Activated CD8-positive, alpha-beta memory T cell treated with anti-CD3 and anti-CD28 coated beads for 24 hours (primary cell): ENCODE measurements around the gene TGFBR3L.
A peak's percentile ranks its signal among the peaks of the same experiment; 100 is the strongest.
"Not testable (repeated sequence)": the region's sequence is repeated elsewhere in the genome, so short reads cannot be mapped to it uniquely, and the experiment has no call there.

Experiments used
- DNase-seq: peaks from one replicate; pipeline ENCODE4 v3.0.0-alpha.2; 2020

TGFBR3L gene

GRCh38 chr19:7881910-7882309 is 32.7 kb upstream of the TGFBR3L start:
- no peak for DNase-seq

DNA sequence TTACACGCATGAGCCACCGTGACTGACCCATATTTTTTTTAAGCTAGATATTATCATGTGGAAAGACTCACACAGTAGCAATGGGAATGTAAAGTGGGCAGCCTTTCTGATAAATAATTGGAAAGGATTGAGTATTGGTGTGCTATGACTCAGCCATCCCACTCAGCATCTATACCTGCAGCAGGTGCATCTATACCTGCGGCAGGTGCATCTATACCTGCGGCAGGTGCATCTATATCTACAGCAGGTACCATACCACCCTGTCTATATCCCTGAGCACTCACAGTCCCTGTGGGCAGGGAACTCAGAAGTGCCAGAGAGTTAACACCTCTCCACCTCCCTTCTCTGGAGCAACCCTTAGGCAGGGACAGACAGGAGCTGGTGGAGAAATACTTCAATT is 31.5 kb upstream of the TGFBR3L start:
- DNase-seq = no peak

DNA sequence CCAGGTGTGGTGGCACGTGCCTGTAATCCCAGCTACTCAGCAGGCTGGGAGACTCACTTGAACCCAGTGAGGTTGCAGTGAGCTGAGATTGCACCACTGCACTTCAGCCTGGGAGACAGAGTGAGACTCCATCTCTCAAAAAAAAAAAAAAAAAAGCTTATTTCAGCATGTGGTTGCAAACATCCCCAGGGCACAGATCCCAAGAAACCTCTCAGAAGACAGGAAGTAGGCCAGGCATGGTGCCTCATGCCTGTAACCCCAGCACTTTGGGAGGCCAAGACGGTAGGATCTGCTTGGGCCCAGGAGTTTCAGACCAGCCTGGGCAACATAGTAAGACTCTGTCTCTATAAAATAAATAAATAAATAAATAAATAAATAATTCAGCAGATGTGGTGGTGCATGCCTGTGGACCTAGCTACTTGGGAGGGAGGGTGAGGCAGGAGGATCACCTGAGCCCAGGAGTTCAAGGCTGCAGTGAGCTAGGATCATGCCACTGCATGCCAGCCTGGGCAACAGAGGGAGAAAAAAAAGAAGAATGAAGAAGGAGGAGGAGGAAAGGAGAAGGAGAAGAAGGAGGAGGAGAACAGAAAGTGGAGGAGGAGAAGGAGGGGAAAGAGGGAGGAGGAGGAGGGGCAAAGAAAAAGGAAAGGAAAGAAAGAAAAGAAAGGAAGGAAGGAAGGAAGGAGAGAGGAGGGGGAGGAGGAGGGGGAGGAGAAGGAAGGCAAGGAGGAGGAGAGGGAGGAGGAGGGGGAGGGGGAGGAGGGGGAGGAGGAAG is 30.6 kb upstream of the TGFBR3L start:
- no peak for DNase-seq

GRCh38 chr19:7885818-7886217 is 28.8 kb upstream of the TGFBR3L start:
- DNase-seq = no peak

DNA sequence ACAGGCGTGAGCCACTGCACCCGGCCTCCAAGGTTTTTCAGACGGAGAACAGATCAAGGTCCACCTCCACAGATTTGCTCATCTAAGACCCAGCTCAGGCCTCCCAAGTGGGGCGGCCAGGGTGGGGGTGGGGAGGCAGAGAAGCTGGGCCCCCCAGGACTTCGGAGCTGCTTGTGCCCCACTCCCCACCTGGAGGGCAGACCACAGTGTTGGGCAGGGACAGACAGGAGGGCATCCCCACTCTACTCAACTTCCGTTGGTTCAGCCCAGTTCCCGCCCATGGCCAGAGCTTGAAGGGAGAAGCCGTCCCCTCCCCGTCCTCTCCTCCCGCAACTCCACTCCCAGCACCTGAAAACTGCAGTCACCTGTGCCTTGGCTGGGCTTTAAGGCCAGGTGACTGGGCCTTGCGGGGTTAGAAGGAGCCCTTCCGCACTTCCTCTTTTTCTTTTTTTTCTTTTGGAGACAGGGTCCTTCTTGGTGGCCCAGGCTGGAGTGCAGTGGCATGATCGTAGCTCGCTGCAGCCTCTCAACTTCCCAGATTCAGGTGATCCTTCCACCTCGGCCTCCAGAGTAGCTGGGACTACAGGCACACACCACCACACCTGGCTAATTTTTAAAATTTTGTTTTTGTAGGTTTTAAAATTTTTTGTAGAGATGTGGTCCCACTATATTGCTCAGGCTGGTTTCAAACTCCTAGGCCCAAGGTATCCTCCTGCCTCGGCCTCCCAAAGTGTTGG is 27.1 kb upstream of the TGFBR3L start:
- DNase-seq = no peak

- no peak for DNase-seq
Measured at GRCh38 chr19:7888145-7888825, 26.3 kb upstream of the TGFBR3L start, which contains the start of gene LRRC8E. TSS of gene LRRC8E (plus strand) at chr19:7888510. CDS start at chr19:7895604, 7,094 bp downstream.

- no peak for DNase-seq
Measured at GRCh38 chr19:7888826-7889217, 25.8 kb upstream of the TGFBR3L start.

DNA sequence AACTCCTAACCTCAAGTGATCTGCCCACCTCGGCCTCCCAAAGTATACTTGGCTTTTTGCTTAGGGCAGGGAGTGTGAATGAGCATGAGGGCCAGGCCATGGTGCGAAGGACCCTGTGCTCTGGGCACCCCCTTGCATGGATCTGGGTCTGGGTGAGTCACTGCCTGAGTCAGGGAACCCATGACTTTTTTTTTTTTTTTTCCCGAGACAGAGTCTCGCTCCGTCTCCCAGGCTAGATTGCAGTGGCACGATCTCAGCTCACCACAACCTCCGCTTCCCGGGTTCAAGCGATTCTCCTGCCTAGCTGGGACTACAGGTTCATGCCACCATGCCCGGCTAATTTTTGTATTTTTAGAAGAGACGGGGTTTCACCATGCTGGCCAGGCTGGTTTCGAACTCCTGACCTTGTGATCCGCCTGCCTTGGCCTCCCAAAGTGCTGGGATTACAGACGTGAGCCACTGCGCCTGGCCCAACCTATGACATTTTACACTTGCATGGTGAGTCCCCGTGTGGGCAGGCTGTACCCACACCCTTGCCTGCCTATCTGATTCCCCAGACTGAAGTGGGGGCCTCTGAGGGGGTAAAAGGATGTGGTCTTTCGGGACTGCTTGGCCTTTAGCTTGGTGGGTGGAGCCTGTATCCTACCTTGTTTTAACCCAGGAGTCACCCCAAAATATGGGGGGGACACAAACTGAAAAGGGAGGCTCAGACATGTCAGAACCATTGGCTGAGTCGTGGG is 21.1 kb upstream of the TGFBR3L start:
- DNase-seq = not testable (repeated sequence)

DNA sequence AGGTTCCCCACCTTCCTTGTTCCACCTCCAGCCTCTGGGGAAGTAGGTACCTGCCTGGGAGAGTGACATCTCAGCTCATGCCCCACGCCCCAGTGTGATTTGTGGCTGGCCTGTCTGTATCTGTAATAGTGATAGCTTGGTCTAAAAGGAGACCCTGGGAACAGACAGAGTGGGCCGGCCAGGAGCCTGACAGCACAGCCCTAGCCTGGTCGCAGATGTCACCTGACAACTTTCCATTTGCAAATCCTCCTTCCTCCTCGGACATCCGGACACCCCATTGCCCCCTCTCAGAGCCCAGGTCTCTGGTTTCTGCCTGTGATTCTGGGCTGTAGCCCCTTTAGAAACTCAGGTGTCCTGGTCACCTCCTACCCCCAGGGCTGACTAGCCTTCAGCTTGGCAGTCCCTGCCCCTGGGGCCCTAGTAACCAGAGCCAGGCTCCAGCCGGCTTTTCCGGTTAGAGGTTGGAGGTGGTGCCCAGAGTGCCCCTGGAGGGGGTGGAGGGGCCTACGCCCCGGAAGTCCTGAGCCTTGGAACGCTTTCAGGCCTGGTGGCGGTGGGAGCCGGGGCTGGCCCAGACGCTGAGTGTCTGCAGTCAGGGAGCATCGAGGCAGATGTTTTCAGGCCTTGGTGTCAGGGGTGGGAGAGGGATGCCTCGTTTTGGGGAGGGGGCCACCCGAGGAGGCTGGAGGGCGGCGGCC is 19.9 kb upstream of the TGFBR3L start:
- DNase-seq = no peak

- no peak for DNase-seq
Measured at GRCh38 chr19:7895565-7895964, 19.1 kb upstream of the TGFBR3L start.

DNA sequence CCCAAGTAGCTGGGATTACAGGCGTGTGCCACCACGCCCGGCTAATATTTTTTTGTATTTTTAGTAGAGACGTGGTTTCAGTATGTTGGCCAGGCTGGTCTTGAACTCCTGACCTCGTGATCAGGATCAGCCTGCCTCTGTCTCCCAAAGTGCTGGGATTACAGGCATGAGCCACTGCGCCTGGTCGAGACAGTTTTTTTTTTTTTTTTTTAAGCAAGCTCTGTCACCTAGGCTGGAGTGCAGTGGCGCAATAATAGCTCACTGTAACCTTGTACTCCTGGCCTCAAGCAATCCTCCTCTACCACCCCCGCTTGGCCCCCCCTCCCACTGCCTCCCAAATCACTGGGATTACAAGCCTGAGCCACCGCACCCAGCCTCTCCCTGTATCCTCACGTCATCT is 17.3 kb upstream of the TGFBR3L start:
- DNase-seq = no peak

DNA sequence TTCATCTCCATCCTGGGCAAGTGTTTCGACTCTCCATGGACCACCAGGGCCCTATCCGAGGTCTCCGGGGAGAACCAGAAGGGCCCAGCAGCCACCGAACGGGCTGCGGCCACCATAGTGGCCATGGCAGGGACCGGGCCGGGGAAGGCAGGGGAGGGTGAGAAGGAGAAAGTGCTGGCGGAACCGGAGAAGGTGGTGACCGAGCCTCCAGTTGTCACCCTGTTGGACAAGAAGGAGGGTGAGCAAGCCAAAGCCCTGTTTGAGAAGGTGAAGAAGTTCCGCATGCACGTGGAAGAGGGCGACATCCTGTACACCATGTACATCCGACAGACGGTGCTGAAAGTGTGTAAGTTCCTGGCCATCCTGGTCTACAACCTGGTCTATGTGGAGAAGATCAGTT is 15.7 kb upstream of the TGFBR3L start:
- DNase-seq = no peak

DNA sequence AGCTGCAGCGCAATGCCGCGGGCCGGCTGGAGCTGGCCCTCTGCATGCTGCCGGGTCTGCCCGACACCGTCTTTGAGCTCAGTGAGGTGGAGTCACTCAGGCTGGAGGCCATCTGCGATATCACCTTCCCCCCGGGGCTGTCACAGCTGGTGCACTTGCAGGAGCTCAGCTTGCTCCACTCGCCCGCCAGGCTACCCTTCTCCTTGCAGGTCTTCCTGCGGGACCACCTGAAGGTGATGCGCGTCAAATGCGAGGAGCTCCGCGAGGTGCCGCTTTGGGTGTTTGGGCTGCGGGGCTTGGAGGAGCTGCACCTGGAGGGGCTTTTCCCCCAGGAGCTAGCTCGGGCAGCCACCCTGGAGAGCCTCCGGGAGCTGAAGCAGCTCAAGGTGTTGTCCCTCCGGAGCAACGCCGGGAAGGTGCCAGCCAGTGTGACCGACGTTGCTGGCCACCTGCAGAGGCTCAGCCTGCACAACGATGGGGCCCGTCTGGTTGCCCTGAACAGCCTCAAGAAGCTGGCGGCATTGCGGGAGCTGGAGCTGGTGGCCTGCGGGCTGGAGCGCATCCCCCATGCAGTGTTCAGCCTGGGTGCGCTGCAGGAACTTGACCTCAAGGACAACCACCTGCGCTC is 14.8 kb upstream of the TGFBR3L start:
- no peak for DNase-seq

GRCh38 chr19:7900401-7900870 is 14.2 kb upstream of the TGFBR3L start:
- DNase-seq = no peak

DNA sequence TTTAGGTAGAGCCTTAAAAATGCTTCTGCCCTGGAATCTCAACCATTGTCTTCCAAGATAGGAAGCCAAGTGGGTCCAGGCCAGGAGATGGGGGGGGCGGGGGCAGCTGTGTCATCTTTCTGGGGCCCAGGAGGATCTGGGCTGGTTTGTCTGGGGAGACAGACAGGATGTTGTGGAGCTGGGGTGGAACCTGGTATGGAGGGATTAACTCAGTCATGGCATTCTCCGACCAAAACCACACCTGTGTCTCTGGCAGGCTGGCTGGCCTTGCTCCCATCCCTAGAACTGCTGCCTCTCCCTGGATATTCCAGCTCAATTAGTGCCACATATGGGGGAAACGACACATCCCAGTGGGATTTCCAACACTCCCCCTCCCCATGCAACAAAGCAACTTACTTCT is 13.7 kb upstream of the TGFBR3L start:
- DNase-seq = no peak

- no peak for DNase-seq
Measured at GRCh38 chr19:7901337-7901736, 13.3 kb upstream of the TGFBR3L start.

GRCh38 chr19:7902796-7903243 is 11.8 kb upstream of the TGFBR3L start:
- peak; percentile 73 for DNase-seq

DNA sequence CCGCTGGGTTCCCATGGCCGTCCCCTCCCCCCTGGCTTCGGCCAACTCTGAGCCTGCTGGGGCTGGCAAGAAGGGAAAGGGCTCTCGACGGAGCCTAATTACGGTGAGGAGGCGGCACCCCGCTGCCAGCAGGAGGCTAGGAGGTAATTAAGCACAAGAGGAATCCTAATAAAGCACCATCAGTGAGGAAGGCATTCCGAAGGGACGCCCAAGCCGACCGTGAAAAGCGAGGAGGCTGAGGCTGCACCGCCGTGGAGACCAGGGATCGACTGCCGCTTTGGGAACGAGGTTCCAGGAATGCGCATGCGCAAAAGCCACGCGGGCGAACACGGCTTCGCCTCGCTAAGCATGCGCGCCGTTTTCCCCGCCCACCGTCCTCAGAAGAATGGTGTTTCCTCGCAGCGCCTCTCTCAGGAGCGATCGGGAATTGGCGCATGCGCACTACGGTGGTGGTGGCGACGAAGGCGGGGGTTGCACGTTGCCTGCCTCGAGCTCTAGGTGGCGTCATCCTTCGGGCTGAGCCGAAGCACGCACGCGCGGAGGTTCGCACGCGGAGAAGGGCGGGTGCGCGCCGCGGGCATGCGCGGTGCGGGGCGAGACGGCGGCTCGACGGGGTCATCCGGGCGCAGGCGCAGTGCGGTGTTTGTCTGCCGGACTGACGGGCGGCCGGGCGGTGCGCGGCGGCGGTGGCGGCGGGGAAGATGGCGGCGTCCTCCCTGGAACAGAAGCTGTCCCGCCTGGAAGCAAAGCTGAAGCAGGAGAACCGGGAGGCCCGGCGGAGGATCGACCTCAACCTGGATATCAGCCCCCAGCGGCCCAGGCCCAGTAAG is 11.2 kb upstream of the TGFBR3L start, which contains the start of gene MAP2K7:
Gene MAP2K7, plus strand, starts transcription at position 634 of the 830 bp plus-strand sequence. Its CDS starts 68 bp downstream, at position 702.
- DNase-seq = peak; percentile 100

- no peak for DNase-seq
Measured at GRCh38 chr19:7904074-7905020, 10.3 kb upstream of the TGFBR3L start.
